MM.1S (cell line): ENCODE data around the gene SYT9.

Experiments
- CTCF ChIP-seq: fragments of 300-600 bp; sonication (generic); IDR thresholded peaks from 2 replicates; pipeline ENCODE4 v1.5.1; 2016; ENCODE audit warnings: antibody characterized with exemption, low read length, mixed read lengths
- EZH2 ChIP-seq: fragments of 300-600 bp; sonication (generic); optimal IDR thresholded peaks from 2 replicates; pipeline ENCODE3; 2017; ENCODE audit warnings: low read depth, mild to moderate bottlenecking, antibody characterized with exemption, low read length, mixed read lengths

- TF ChIP-seq CTCF = no peak
- TF ChIP-seq EZH2 = no peak
Measured at GRCh38 chr11:7275133-7275532, 23.4 kb downstream of the SYT9 start.
